Measurements from ENCODE around the gene MRPS26.
"Not testable (repeated sequence)": the region's sequence is repeated elsewhere in the genome, so short reads cannot be mapped to it uniquely, and the experiment has no call there.

MRPS26 gene

GRCh38 chr20:3074812-3075211 is 29.0 kb downstream of the MRPS26 start:
- no peak for DNase-seq (ENCODE audit: low spot score)

GRCh38 chr20:3075315-3075714 is 29.5 kb downstream of the MRPS26 start:
- DNase-seq (ENCODE audit: low spot score) = not testable (repeated sequence)

- no peak for DNase-seq (ENCODE audit: low spot score)
These were observed 31.8 kb downstream of the MRPS26 start for GRCh38 chr20:3077618-3078134.

- DNase-seq (ENCODE audit: low spot score) = no peak
These were observed 35.1 kb downstream of the MRPS26 start for GRCh38 chr20:3080939-3081388.

- no peak for DNase-seq (ENCODE audit: low spot score)
These were observed 35.8 kb downstream of the MRPS26 start for GRCh38 chr20:3081641-3082040.

GRCh38 chr20:3082306-3082951 is 36.6 kb downstream of the MRPS26 start:
- DNase-seq (ENCODE audit: low spot score) = no peak

GRCh38 chr20:3082955-3083952 is 37.4 kb downstream of the MRPS26 start:
- no peak for DNase-seq (ENCODE audit: low spot score)

- no peak for DNase-seq (ENCODE audit: low spot score)
These were observed 38.6 kb downstream of the MRPS26 start, which contains the start of gene AVP for GRCh38 chr20:3084283-3084985. TSS of gene AVP (minus strand) at chr20:3084724. CDS start at chr20:3084674, 50 bp downstream.

GRCh38 chr20:3084986-3085360 is 39.1 kb downstream of the MRPS26 start:
- no peak for DNase-seq (ENCODE audit: low spot score)

GRCh38 chr20:3085571-3086072 is 39.8 kb downstream of the MRPS26 start:
- no peak for DNase-seq (ENCODE audit: low spot score)

- DNase-seq (ENCODE audit: low spot score) = no peak
These were observed 42.2 kb downstream of the MRPS26 start for GRCh38 chr20:3088031-3088430.

GRCh38 chr20:3090565-3090964 is 44.7 kb downstream of the MRPS26 start:
- DNase-seq (ENCODE audit: low spot score) = no peak

GRCh38 chr20:3092611-3093379 is 46.9 kb downstream of the MRPS26 start:
- DNase-seq (ENCODE audit: low spot score) = no peak

GRCh38 chr20:3093861-3094361 is 48.1 kb downstream of the MRPS26 start:
- no peak for DNase-seq (ENCODE audit: low spot score)

GRCh38 chr20:3094848-3095629 is 49.2 kb downstream of the MRPS26 start:
- no peak for DNase-seq (ENCODE audit: low spot score)

Data from NAMALWA (cell line).